K562 (cell line): Measurements from ENCODE around the gene TAC3. TPM values are rescaled to one million over a fixed set of nuclear protein-coding genes. Genes with fewer than 3 reads are reported as not detected.
A peak's percentile ranks its signal among the peaks of the same experiment; 100 is the strongest.

ENCODE experiments used
- CBX3 ChIP-seq, 2 experiments: IDR thresholded peaks; 1 replicate in 1 of 2; 2 replicates in 1 of 2; pipeline ENCODE4 v1.6.1; 2012; ENCODE audit warnings: inconsistent platforms in 2 of 2, low read length in 2 of 2, borderline replicate concordance in 1 of 2, control low read depth in 1 of 2
- FOXK1 ChIP-seq: sonication (generic); formaldehyde crosslinking; IDR thresholded peaks from 2 replicates; pipeline ENCODE4 v1.8.0; 2022; ENCODE audit warnings: missing genetic modification reagents, mild to moderate bottlenecking, borderline replicate concordance
- FOXM1 ChIP-seq, 2 experiments: fragments of 450-650 bp in 1 of 2; sonication (generic) in 1 of 2; formaldehyde crosslinking in 1 of 2; IDR thresholded peaks; 2 replicates each; pipeline versions ENCODE4 v1.6.1 to v1.9.0; 2017 to 2022; ENCODE audit warnings: low read depth in 2 of 2, mild to moderate bottlenecking in 2 of 2, missing genetic modification reagents in 1 of 2, moderate library complexity in 1 of 2
- HMGXB4 ChIP-seq: sonication (generic); formaldehyde crosslinking; IDR thresholded peaks from 2 replicates; pipeline ENCODE4 v1.8.1; 2023; ENCODE audit warnings: mild to moderate bottlenecking, missing genetic modification reagents
- IFI16 ChIP-seq: fragments of 250-450 bp; sonication (Bioruptor Pico); IDR thresholded peaks from 2 replicates; pipeline ENCODE4 v2.1.2; 2022; ENCODE audit warnings: mild to moderate bottlenecking, inconsistent platforms
- MCM2 ChIP-seq: fragments of 450-650 bp; IDR thresholded peaks from 2 replicates; pipeline ENCODE4 v1.6.1; 2017; ENCODE audit warnings: low read depth, mild to moderate bottlenecking
- NFXL1 ChIP-seq: fragments of 450-650 bp; formaldehyde crosslinking; IDR thresholded peaks from 2 replicates; pipeline ENCODE4 v1.4.0; 2021; ENCODE audit warnings: mild to moderate bottlenecking
- NFYB ChIP-seq: IDR thresholded peaks from 2 replicates; pipeline ENCODE4 v1.6.1; 2011; ENCODE audit warnings: mild to moderate bottlenecking, moderate library complexity; ENCODE audit not compliant: insufficient read length; ENCODE audit errors: extremely low read depth
- SMAD1 ChIP-seq: fragments of 150-350 bp; IDR thresholded peaks from 2 replicates; pipeline ENCODE4 v1.6.1; 2014; ENCODE audit warnings: low read length, low read depth; ENCODE audit not compliant: partially characterized antibody
- TARDBP ChIP-seq: fragments of 450-650 bp; IDR thresholded peaks from 2 replicates; pipeline ENCODE4 v1.6.1; 2016
- TCF15 ChIP-seq: fragments of 250-450 bp; sonication (Bioruptor Pico); IDR thresholded peaks from 2 replicates; pipeline ENCODE4 v1.8.0; 2022; ENCODE audit warnings: moderate library complexity, mild to moderate bottlenecking, inconsistent platforms
- THAP7 ChIP-seq: fragments of 250-450 bp; sonication (Bioruptor Pico); IDR thresholded peaks from 2 replicates; pipeline ENCODE4 v1.5.0; 2021
- ZNF239 ChIP-seq: fragments of 250-450 bp; sonication (Bioruptor Pico); IDR thresholded peaks from 2 replicates; pipeline ENCODE4 v1.4.0; 2020; ENCODE audit warnings: mild to moderate bottlenecking
- ZNF384 ChIP-seq: IDR thresholded peaks from 2 replicates; pipeline ENCODE4 v1.6.1; 2012; ENCODE audit warnings: low read depth, low read length, improper control_type of control experiment
- ZNF444 ChIP-seq: fragments of 250-450 bp; sonication (Bioruptor Pico); IDR thresholded peaks from 2 replicates; pipeline ENCODE4 v1.4.0; 2020; ENCODE audit warnings: mild to moderate bottlenecking, moderate library complexity
- ZSCAN32 ChIP-seq: fragments of 450-650 bp; formaldehyde crosslinking; IDR thresholded peaks from 2 replicates; pipeline ENCODE4 v1.4.0; 2020; ENCODE audit warnings: mild to moderate bottlenecking, moderate library complexity
- polyA plus RNA-seq, 8 experiments: library from polyadenylated mRNA; depleted of rRNA in 4 of 8; stranded (reverse) in 5 of 8; unstranded in 3 of 8; fragments of >200 nt; fragmentation: Nextera tagmentation in 2 of 8; fragmentation: Illumina TruSeq in 1 of 8; extraction: Ambion mirVana in 2 of 8; extraction: Trizol in 1 of 8; gene quantifications; 2 replicates each; pipeline versions ENCODE4 v1.2.1 to v1.2.3, GENCODE V29; 2011 to 2014; ENCODE audit warnings: inconsistent platforms in 1 of 8, missing spikeins in 1 of 8
- total RNA-seq, 7 experiments: library from RNA; depleted of rRNA in 6 of 7; stranded (reverse); fragments of >200 nt in 6 of 7; fragmentation: Illumina TruSeq in 2 of 7; extraction: Trizol in 2 of 7; gene quantifications; 2 replicates each; pipeline versions ENCODE4 v1.2.1 to v1.2.3, GENCODE V29; 2011 to 2021; ENCODE audit warnings: low replicate concordance in 1 of 7
- TF ChIP-seq, protein P1 (sequence below): sonication (generic); formaldehyde crosslinking; IDR thresholded peaks from 2 replicates; pipeline ENCODE4 v1.8.1; 2023; ENCODE audit warnings: missing genetic modification reagents, mild to moderate bottlenecking, borderline replicate concordance
- TF ChIP-seq, protein P2 (sequence below): sonication (generic); formaldehyde crosslinking; IDR thresholded peaks from 2 replicates; pipeline ENCODE4 v1.8.0; 2022; ENCODE audit warnings: mild to moderate bottlenecking, missing genetic modification reagents, borderline replicate concordance

Gene TAC3
- total and polyA plus RNA-seq, 9 of the 15 experiments (the other 6 are each of a cell fraction or from before 2014, with no cell fraction given), result 0.29 to 2.8 (median 1.4) TPM

- TF ChIP-seq, protein P1, sequence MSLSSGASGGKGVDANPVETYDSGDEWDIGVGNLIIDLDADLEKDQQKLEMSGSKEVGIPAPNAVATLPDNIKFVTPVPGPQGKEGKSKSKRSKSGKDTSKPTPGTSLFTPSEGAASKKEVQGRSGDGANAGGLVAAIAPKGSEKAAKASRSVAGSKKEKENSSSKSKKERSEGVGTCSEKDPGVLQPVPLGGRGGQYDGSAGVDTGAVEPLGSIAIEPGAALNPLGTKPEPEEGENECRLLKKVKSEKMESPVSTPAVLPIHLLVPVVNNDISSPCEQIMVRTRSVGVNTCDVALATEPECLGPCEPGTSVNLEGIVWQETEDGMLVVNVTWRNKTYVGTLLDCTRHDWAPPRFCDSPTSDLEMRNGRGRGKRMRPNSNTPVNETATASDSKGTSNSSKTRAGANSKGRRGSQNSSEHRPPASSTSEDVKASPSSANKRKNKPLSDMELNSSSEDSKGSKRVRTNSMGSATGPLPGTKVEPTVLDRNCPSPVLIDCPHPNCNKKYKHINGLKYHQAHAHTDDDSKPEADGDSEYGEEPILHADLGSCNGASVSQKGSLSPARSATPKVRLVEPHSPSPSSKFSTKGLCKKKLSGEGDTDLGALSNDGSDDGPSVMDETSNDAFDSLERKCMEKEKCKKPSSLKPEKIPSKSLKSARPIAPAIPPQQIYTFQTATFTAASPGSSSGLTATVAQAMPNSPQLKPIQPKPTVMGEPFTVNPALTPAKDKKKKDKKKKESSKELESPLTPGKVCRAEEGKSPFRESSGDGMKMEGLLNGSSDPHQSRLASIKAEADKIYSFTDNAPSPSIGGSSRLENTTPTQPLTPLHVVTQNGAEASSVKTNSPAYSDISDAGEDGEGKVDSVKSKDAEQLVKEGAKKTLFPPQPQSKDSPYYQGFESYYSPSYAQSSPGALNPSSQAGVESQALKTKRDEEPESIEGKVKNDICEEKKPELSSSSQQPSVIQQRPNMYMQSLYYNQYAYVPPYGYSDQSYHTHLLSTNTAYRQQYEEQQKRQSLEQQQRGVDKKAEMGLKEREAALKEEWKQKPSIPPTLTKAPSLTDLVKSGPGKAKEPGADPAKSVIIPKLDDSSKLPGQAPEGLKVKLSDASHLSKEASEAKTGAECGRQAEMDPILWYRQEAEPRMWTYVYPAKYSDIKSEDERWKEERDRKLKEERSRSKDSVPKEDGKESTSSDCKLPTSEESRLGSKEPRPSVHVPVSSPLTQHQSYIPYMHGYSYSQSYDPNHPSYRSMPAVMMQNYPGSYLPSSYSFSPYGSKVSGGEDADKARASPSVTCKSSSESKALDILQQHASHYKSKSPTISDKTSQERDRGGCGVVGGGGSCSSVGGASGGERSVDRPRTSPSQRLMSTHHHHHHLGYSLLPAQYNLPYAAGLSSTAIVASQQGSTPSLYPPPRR, result no peak
- peak; percentile 64 for TF ChIP-seq SMAD1
- TF ChIP-seq MCM2, result no peak
- TF ChIP-seq TARDBP, result peak; percentile 95
- peak; percentile 93 for TF ChIP-seq FOXM1 (IDR thresholded peaks at IDR 0.05; ENCODE audit: low read depth)
- no peak for TF ChIP-seq FOXM1 (CRISPR knock-in tag; IDR thresholded peaks at IDR 0.05; ENCODE audit: low read depth)
- no peak for TF ChIP-seq ZNF384
- no peak for TF ChIP-seq NFXL1 (CRISPR knock-in tag)
- TF ChIP-seq, protein P2, sequence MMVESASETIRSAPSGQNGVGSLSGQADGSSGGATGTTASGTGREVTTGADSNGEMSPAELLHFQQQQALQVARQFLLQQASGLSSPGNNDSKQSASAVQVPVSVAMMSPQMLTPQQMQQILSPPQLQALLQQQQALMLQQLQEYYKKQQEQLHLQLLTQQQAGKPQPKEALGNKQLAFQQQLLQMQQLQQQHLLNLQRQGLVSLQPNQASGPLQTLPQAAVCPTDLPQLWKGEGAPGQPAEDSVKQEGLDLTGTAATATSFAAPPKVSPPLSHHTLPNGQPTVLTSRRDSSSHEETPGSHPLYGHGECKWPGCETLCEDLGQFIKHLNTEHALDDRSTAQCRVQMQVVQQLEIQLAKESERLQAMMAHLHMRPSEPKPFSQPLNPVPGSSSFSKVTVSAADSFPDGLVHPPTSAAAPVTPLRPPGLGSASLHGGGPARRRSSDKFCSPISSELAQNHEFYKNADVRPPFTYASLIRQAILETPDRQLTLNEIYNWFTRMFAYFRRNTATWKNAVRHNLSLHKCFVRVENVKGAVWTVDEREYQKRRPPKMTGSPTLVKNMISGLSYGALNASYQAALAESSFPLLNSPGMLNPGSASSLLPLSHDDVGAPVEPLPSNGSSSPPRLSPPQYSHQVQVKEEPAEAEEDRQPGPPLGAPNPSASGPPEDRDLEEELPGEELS (CRISPR knock-in tag), result no peak
- no peak for TF ChIP-seq ZSCAN32 (CRISPR knock-in tag)
- peak; percentile 51; the same call in 1 of the 2 replicates for TF ChIP-seq ZNF239 (CRISPR knock-in tag)
- peak; percentile 47; the same call in 1 of the 2 replicates for TF ChIP-seq HMGXB4 (CRISPR knock-in tag)
- TF ChIP-seq IFI16, result no peak
- no peak for TF ChIP-seq NFYB
- TF ChIP-seq CBX3 (IDR thresholded peaks at IDR 0.05; ENCODE audit: borderline replicate concordance in 1 of 2, low read length in 2 of 2), result peak in 1 of 2 experiments; percentile 83; a peak in 1 of 3 replicates
- TF ChIP-seq THAP7 (CRISPR knock-in tag), result no peak
- TF ChIP-seq TCF15 (CRISPR knock-in tag), result no peak
- TF ChIP-seq FOXK1 (CRISPR knock-in tag), result no peak
- peak; percentile 63 for TF ChIP-seq ZNF444 (CRISPR knock-in tag)
These were observed 28.1 kb downstream of the TAC3 start (continued) for GRCh38 chr12:56988207-56988739.
